ENCODE measurements around the gene ADAMTS2. TPM values are rescaled to one million over a fixed set of nuclear protein-coding genes. Genes with fewer than 3 reads are reported as not detected.

The ADAMTS2 gene
- total RNA-seq, 1 donor from 2014 or later: 8.2 TPM

GRCh38 chr5:179184521-179185050 is 160.7 kb downstream of the ADAMTS2 start:
- no peaks in the 10 kb centered on the region for H3K9me3 Mint-ChIP-seq
- H3K4me3 Mint-ChIP-seq: no peak overlapping the region
- TF ChIP-seq, protein P1, sequence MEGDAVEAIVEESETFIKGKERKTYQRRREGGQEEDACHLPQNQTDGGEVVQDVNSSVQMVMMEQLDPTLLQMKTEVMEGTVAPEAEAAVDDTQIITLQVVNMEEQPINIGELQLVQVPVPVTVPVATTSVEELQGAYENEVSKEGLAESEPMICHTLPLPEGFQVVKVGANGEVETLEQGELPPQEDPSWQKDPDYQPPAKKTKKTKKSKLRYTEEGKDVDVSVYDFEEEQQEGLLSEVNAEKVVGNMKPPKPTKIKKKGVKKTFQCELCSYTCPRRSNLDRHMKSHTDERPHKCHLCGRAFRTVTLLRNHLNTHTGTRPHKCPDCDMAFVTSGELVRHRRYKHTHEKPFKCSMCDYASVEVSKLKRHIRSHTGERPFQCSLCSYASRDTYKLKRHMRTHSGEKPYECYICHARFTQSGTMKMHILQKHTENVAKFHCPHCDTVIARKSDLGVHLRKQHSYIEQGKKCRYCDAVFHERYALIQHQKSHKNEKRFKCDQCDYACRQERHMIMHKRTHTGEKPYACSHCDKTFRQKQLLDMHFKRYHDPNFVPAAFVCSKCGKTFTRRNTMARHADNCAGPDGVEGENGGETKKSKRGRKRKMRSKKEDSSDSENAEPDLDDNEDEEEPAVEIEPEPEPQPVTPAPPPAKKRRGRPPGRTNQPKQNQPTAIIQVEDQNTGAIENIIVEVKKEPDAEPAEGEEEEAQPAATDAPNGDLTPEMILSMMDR (IDR thresholded peaks at IDR 0.05; ENCODE audit: unreplicated experiment): no peak
- H3K4me1 Mint-ChIP-seq: peaks cover 11% of the 10 kb centered on the region
- no peak for DNase-seq (ENCODE audit: low spot score in 2 of 2, unreplicated experiment in 2 of 2)
- no peaks in the 10 kb centered on the region for H3K27me3 Mint-ChIP-seq (ENCODE audit: low read depth)
- no peak overlapping the region for H3K27ac Mint-ChIP-seq
- no peaks in the 10 kb centered on the region for H3K36me3 Mint-ChIP-seq

DNA sequence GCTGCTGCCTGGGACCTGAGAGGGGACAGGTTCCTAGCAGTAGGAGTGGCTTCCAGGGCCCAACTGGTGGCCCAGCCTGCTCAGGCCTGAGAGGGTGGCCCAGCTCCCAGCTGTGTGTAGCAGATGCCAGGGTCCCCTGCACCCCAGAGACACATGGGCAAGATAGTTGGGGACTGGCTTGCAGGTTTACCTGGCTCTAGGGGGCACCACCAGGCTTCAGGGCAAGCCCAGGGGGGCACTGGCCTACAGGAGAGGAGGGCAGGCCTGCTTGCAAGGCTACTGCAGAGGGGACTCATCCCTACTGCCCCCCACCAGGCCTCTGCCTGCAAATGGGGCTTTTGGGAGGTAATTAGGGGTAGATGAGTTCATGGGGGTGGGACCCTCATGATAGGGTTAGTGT is 161.8 kb downstream of the ADAMTS2 start:
- TF ChIP-seq, protein P1 (IDR thresholded peaks at IDR 0.05; ENCODE audit: unreplicated experiment): no peak

DNA sequence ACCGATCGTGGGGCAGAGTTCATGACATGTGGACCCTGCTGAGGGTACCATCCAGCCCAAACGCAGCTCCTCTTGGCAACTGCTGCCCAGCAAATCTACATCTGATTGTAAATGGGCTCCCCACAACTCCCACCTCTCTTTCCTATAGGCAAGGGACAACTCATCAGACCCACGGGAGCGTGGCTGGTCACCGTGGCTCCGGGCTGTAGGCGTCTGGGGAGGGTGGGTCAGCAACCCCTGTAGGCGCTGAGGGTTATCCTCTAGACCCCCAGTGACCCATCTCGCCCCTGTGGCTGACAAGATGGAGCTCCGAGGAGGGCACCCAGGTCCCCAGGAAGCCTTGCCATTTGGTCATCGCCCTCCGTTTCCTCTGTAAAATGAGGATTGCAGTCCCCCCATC is 162.7 kb downstream of the ADAMTS2 start:
- DNase-seq (ENCODE audit: low spot score in 2 of 2, unreplicated experiment in 2 of 2): no peak
- H3K9me3 Mint-ChIP-seq: peaks cover 5% of the 10 kb centered on the region
- H3K36me3 Mint-ChIP-seq: peaks cover 3% of the 10 kb centered on the region
- H3K4me1 Mint-ChIP-seq: peaks cover 11% of the 10 kb centered on the region
- H3K27ac Mint-ChIP-seq: no peak overlapping the region
- H3K27me3 Mint-ChIP-seq (ENCODE audit: low read depth): no peaks in the 10 kb centered on the region
- TF ChIP-seq, protein P1 (IDR thresholded peaks at IDR 0.05; ENCODE audit: unreplicated experiment): no peak
- H3K4me3 Mint-ChIP-seq: no peak overlapping the region

More for the DNA sequence above, 161.8 kb downstream of the ADAMTS2 start:
- no peak for DNase-seq (ENCODE audit: low spot score in 2 of 2, unreplicated experiment in 2 of 2)
- H3K4me3 Mint-ChIP-seq: no peak overlapping the region
- H3K4me1 Mint-ChIP-seq: peaks cover 11% of the 10 kb centered on the region
- H3K27me3 Mint-ChIP-seq (ENCODE audit: low read depth): no peaks in the 10 kb centered on the region
- H3K36me3 Mint-ChIP-seq: peaks cover 2% of the 10 kb centered on the region
- H3K9me3 Mint-ChIP-seq: peaks cover 3% of the 10 kb centered on the region
- H3K27ac Mint-ChIP-seq: no peak overlapping the region

- H3K36me3 Mint-ChIP-seq: peaks cover 3% of the 10 kb centered on the region
- peaks cover 11% of the 10 kb centered on the region for H3K4me1 Mint-ChIP-seq
- H3K4me3 Mint-ChIP-seq: no peak overlapping the region
- no peak overlapping the region for H3K27ac Mint-ChIP-seq
- DNase-seq (ENCODE audit: low spot score in 2 of 2, unreplicated experiment in 2 of 2): no peak
- H3K27me3 Mint-ChIP-seq (ENCODE audit: low read depth): peaks cover 1% of the 10 kb centered on the region
- H3K9me3 Mint-ChIP-seq: peaks cover 5% of the 10 kb centered on the region
- TF ChIP-seq, protein P1 (IDR thresholded peaks at IDR 0.05; ENCODE audit: unreplicated experiment): no peak
These were observed 163.3 kb downstream of the ADAMTS2 start for GRCh38 chr5:179181988-179182387.

DNA sequence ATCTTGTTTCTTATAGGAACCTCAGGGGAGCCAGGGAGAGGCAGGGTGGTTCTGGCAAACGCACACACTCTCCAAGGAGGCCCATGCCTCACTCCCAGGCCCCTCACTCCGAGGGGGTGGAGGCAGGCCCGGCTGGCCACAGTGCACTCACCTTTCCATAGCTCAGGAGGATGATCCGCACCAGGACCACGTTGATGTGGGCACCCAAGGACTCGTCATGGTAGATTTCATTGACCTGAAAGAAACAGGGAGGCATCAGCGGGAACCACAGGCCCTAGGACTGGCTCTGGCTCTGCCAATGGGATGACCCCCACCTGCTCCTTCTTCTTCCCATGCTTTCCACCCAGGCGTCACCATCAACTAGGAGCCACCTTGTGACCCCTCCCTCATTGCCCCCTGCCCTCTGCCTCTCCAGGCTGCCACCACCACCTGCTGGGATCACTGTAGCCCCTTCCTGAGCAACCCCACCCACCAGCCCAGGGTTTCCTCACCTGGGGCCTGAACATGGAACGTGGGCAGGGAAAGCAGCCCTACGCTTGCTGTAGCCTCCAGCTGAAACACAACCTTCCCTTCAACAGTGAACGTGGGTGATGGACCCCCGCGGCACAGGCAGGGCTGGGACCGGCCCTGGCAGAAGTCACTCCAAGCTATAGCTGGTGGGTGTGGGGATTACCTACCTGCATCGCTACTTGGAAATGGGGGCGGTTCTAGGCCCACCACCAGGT is 164.2 kb downstream of the ADAMTS2 start:
- peaks cover 3% of the 10 kb centered on the region for H3K36me3 Mint-ChIP-seq
- peaks cover 5% of the 10 kb centered on the region for H3K9me3 Mint-ChIP-seq
- DNase-seq (ENCODE audit: low spot score in 2 of 2, unreplicated experiment in 2 of 2): no peak
- H3K4me3 Mint-ChIP-seq: no peak overlapping the region
- no peak overlapping the region for H3K27ac Mint-ChIP-seq
- peaks cover 11% of the 10 kb centered on the region for H3K4me1 Mint-ChIP-seq
- H3K27me3 Mint-ChIP-seq (ENCODE audit: low read depth): peaks cover 3% of the 10 kb centered on the region
- TF ChIP-seq, protein P1 (IDR thresholded peaks at IDR 0.05; ENCODE audit: unreplicated experiment): no peak
